PC-9 (cell line): ENCODE measurements around the gene CRELD2. TPM values are rescaled to one million over a fixed set of nuclear protein-coding genes. Genes with fewer than 3 reads are reported as not detected.
A peak's percentile ranks its signal among the peaks of the same experiment; 100 is the strongest.

Experiments
- BruUV-seq: library from RNA; stranded (reverse); fragments of 400-500 nt; replicated peaks from 2 replicates; lab custom pipeline; 2021; lab: Mats Ljungman, UMichigan
- CTCF ChIA-PET: fragments of 300-600 bp; sonication (Branson Sonifier 250); formaldehyde crosslinking; loops from one replicate; lab custom pipeline; 2022; ENCODE audit warnings: antibody characterized with exemption; lab: Charles Lee
- POLR2A ChIA-PET: fragments of 300-600 bp; sonication (Branson Sonifier 250); formaldehyde crosslinking; loops from one replicate; lab custom pipeline; 2022; ENCODE audit warnings: antibody characterized with exemption; ENCODE audit not compliant: unreplicated experiment; lab: Charles Lee
- DNase-seq, 2 experiments: peaks; one replicate each; pipeline versions ENCODE4 v3.0.0 to v3.0.0-alpha.2; 2015 to 2022; ENCODE audit warnings: mixed read lengths in 1 of 2
- H2AFZ ChIP-seq: fragments of 200-600 bp; sonication (generic); 2 replicates; pipeline ENCODE4 v1.8.1; 2017; ENCODE audit warnings: antibody characterized with exemption
- H3F3A ChIP-seq: fragments of 200-600 bp; sonication (generic); 2 replicates; pipeline ENCODE4 v1.8.1; 2017; ENCODE audit warnings: antibody characterized with exemption, mild to moderate bottlenecking, low read depth; ENCODE audit not compliant: insufficient read depth
- H3K27ac ChIP-seq: fragments of 200-600 bp; sonication (generic); 2 replicates; pipeline ENCODE4 v1.6.1; 2016; ENCODE audit warnings: mixed run types
- H3K27me3 ChIP-seq: fragments of 200-600 bp; sonication (generic); 2 replicates; pipeline ENCODE4 v1.6.1; 2016; ENCODE audit warnings: low read depth, mixed run types; ENCODE audit not compliant: insufficient read depth
- H3K36me3 ChIP-seq: fragments of 200-600 bp; sonication (generic); 2 replicates; pipeline ENCODE4 v1.6.1; 2016; ENCODE audit warnings: low read depth, mixed run types
- H3K4me1 ChIP-seq: fragments of 200-600 bp; sonication (generic); replicated peaks from 2 replicates; pipeline ENCODE4 v1.6.1; 2016; ENCODE audit warnings: mixed run types; ENCODE audit not compliant: insufficient read depth
- H3K4me2 ChIP-seq: fragments of 200-600 bp; sonication (generic); 2 replicates; pipeline ENCODE4 v1.6.1; 2017; ENCODE audit warnings: mixed run types
- H3K4me3 ChIP-seq: fragments of 200-600 bp; sonication (generic); 2 replicates; pipeline ENCODE4 v1.6.1; 2016; ENCODE audit warnings: mixed run types
- H3K79me2 ChIP-seq: fragments of 200-600 bp; sonication (generic); 2 replicates; pipeline ENCODE4 v1.6.1; 2017; ENCODE audit warnings: low read depth, mixed run types
- H3K9me2 ChIP-seq: fragments of 200-600 bp; sonication (generic); 2 replicates; pipeline ENCODE4 v1.8.1; 2017; ENCODE audit warnings: mild to moderate bottlenecking; ENCODE audit not compliant: insufficient read depth
- H3K9me3 ChIP-seq: fragments of 200-600 bp; sonication (generic); 2 replicates; pipeline ENCODE4 v1.8.1; 2016; ENCODE audit warnings: low read depth; ENCODE audit not compliant: insufficient read depth
- H4K20me1 ChIP-seq: fragments of 200-600 bp; sonication (generic); 2 replicates; pipeline ENCODE4 v1.8.1; 2017; ENCODE audit not compliant: insufficient read depth
- CTCF ChIP-seq: fragments of 200-600 bp; sonication (generic); conservative IDR thresholded peaks from 2 replicates; pipeline ENCODE4 v1.6.1; 2017; ENCODE audit warnings: mixed run types, antibody characterized with exemption, mild to moderate bottlenecking, moderate library complexity
- EZH2 ChIP-seq: fragments of 200-600 bp; sonication (generic); IDR thresholded peaks from 2 replicates; pipeline ENCODE4 v1.8.0; 2017; ENCODE audit warnings: antibody characterized with exemption, low read depth
- intact Hi-C: fragments of 100-400 bp; cut with micrococcal nuclease; formaldehyde crosslinking; loops from one replicate; pipeline ENCODE4 v1.10.0; 2022; ENCODE audit not compliant: unreplicated experiment
- total RNA-seq: library from RNA; stranded (reverse); gene quantifications from 2 replicates; pipeline ENCODE4 v1.2.3, GENCODE V29; 2021

Gene CRELD2
- total RNA-seq, 1 experiment from 2014 or later, result 30.7 TPM

- H3K79me2 ChIP-seq, result no peaks in the 10 kb centered on the region
- no TSS peak for BruUV-seq
- ChIA-PET POLR2A (no interaction called here), CTCF (interaction anchor here (0.6 to 1.3 kb wide), 3 partner anchors 60 to 367 kb away, joined by 3 to 7 read pairs (median 5); no protein-coding TSS in a partner anchor)
- H3K4me2 ChIP-seq, result peak overlapping the region; percentile 53
- H3K4me1 ChIP-seq, result peaks cover 20% of the 10 kb centered on the region
- H3K27me3 ChIP-seq, result no peaks in the 10 kb centered on the region; the same call in 1 of the 2 replicates
- DNase-seq, result no peak
- intact Hi-C loops, result loop anchor here (2.0 to 5.0 kb wide), 2 partner anchors 41 to 272 kb away; partner anchors contain the start of gene SELENOO
- no peaks in the 10 kb centered on the region for H3K36me3 ChIP-seq
- no peak overlapping the region for H2AFZ ChIP-seq
- no peaks in the 10 kb centered on the region for H3K9me2 ChIP-seq
- TF ChIP-seq CTCF, result peak; percentile 41
- TF ChIP-seq EZH2, result no peak
- H3K4me3 ChIP-seq, result no peak overlapping the region
- H3K9me3 ChIP-seq, result no peaks in the 10 kb centered on the region
- peaks cover 50% of the 10 kb centered on the region for H3F3A ChIP-seq
- no peak overlapping the region for H3K27ac ChIP-seq
- H4K20me1 ChIP-seq, result no peaks in the 10 kb centered on the region; the same call in 1 of the 2 replicates
Measured at GRCh38 chr22:49929994-49930575, 11.7 kb downstream of the CRELD2 start.

- TF ChIP-seq CTCF (peak; percentile 90), EZH2 (no peak)
- H3K27ac ChIP-seq, result no peak overlapping the region
- no peaks in the 10 kb centered on the region for H3K36me3 ChIP-seq
- ChIA-PET CTCF (interaction anchor here (0.6 to 1.3 kb wide), 7 partner anchors 29 to 366 kb away, joined by 3 to 12 read pairs (median 5); no protein-coding TSS in a partner anchor), POLR2A (interaction anchor here (0.5 to 1.1 kb wide), 7 partner anchors 24 to 595 kb away, joined by 3 to 5 read pairs (median 4); partner anchors contain the start of gene SCO2)
- peaks cover 20% of the 10 kb centered on the region for H3K4me1 ChIP-seq
- no TSS peak for BruUV-seq
- H3K9me3 ChIP-seq, result no peaks in the 10 kb centered on the region
- H3K4me2 ChIP-seq, result peak overlapping the region; percentile 32; the same call in 1 of the 2 replicates
- intact Hi-C loops, result loop anchor here (1.0 to 2.0 kb wide), 6 partner anchors 31 to 218 kb away; no protein-coding TSS in a partner anchor
- no peaks in the 10 kb centered on the region; the same call in 1 of the 2 replicates for H4K20me1 ChIP-seq
- H3K79me2 ChIP-seq, result no peaks in the 10 kb centered on the region
- DNase-seq, result peak; percentile 87 to 95
- H3K27me3 ChIP-seq, result no peaks in the 10 kb centered on the region; the same call in 1 of the 2 replicates
- H2AFZ ChIP-seq, result no peak overlapping the region
- no peak overlapping the region for H3K4me3 ChIP-seq
- H3K9me2 ChIP-seq, result no peaks in the 10 kb centered on the region
- peaks cover 49% of the 10 kb centered on the region for H3F3A ChIP-seq
Measured at GRCh38 chr22:49930596-49931412, 12.4 kb downstream of the CRELD2 start.
